Measurements from ENCODE around the gene EXTL2. TPM values are rescaled to one million over a fixed set of nuclear protein-coding genes. Genes with fewer than 3 reads are reported as not detected.

EXTL2 gene, protein sequence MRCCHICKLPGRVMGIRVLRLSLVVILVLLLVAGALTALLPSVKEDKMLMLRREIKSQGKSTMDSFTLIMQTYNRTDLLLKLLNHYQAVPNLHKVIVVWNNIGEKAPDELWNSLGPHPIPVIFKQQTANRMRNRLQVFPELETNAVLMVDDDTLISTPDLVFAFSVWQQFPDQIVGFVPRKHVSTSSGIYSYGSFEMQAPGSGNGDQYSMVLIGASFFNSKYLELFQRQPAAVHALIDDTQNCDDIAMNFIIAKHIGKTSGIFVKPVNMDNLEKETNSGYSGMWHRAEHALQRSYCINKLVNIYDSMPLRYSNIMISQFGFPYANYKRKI
- 22.5 and 64.7 TPM in 2 replicates for total RNA-seq (2011; cell fraction: chromatin; rRNA removed; ENCODE audit: low replicate concordance)
- 18.0 and 20.9 TPM in 2 replicates for total RNA-seq (2011; cell fraction: nucleolus; rRNA removed)
- total RNA-seq (2011; cell fraction: nucleoplasm; rRNA removed) = 37.9 and 70.1 TPM in 2 replicates
- total RNA-seq (2014; rRNA removed) (8.5 and 9.1 TPM in 2 replicates), total RNA-seq (2014; rRNA removed; fragmentation: Illumina TruSeq; extraction: Trizol) (27.7 and 29.4 TPM in 2 replicates), total RNA-seq (2015; rRNA removed; fragmentation: Illumina TruSeq; extraction: Trizol) (25.0 and 26.0 TPM in 2 replicates), total RNA-seq (2021) (16.8 and 17.0 TPM in 2 replicates), polyA plus RNA-seq (2011; rRNA removed) (29.7 and 40.7 TPM in 2 replicates), polyA plus RNA-seq (2014; fragmentation: Illumina TruSeq; extraction: Trizol) (20.4 and 21.2 TPM in 2 replicates), polyA plus RNA-seq (2014; fragmentation: Nextera tagmentation; extraction: Ambion mirVana) (10 to 100 TPM; 30.5 to 38.6 TPM), polyA plus RNA-seq (2014; rRNA removed) (14.1 and 17.9 TPM in 2 replicates), polyA minus RNA-seq (2011; rRNA and poly(A)+ RNA removed) (25.9 and 28.3 TPM in 2 replicates), Bru-seq, nascent RNA (percentile 81 among the genes with signal in this experiment), BruChase-seq, experiment 1, labeled RNA remaining after a 2-hour chase (percentile 83 among the genes with signal in this experiment), BruChase-seq, experiment 2, labeled RNA remaining after a 6-hour chase (percentile 81 among the genes with signal in this experiment)
- polyA plus RNA-seq (2011; cell fraction: cytosol; rRNA removed) = 7.8 and 12.4 TPM in 2 replicates
- polyA plus RNA-seq (2011; cell fraction: nucleus; rRNA removed) = 28.9 and 33.0 TPM in 2 replicates
- polyA plus RNA-seq (2012) = 15.7 and 21.4 TPM in 2 replicates
- 6.7 and 13.1 TPM in 2 replicates for polyA minus RNA-seq (2011; cell fraction: cytosol; rRNA and poly(A)+ RNA removed)
- 19.9 and 35.4 TPM in 2 replicates for polyA minus RNA-seq (2011; cell fraction: nucleus; rRNA and poly(A)+ RNA removed)
- long read RNA-seq, experiment 1, transcript EXTL2-202 (5 exons, 3,985 nt) = major isoform, 40 of 70 reads
- long read RNA-seq, experiment 1, transcript EXTL2-201 (5 exons, 2,835 nt) = minor isoform, 5 of 70 reads
- long read RNA-seq, experiment 1, partial matches to known transcripts = 1 of 70 reads
- long read RNA-seq, experiment 1, other reads (novel, unspliced or antisense) = 23 of 70 reads
- long read RNA-seq, experiment 2, partial matches to known transcripts = 3 of 13 reads
- long read RNA-seq, experiment 2, other reads (novel, unspliced or antisense) = 8 of 13 reads
- long read RNA-seq, experiment 3, transcript EXTL2-202 (5 exons, 3,985 nt) = major isoform, 18 of 24 reads
- long read RNA-seq, experiment 3, partial matches to known transcripts = 0 of 24 reads
- long read RNA-seq, experiment 3, other reads (novel, unspliced or antisense) = 5 of 24 reads

DNA sequence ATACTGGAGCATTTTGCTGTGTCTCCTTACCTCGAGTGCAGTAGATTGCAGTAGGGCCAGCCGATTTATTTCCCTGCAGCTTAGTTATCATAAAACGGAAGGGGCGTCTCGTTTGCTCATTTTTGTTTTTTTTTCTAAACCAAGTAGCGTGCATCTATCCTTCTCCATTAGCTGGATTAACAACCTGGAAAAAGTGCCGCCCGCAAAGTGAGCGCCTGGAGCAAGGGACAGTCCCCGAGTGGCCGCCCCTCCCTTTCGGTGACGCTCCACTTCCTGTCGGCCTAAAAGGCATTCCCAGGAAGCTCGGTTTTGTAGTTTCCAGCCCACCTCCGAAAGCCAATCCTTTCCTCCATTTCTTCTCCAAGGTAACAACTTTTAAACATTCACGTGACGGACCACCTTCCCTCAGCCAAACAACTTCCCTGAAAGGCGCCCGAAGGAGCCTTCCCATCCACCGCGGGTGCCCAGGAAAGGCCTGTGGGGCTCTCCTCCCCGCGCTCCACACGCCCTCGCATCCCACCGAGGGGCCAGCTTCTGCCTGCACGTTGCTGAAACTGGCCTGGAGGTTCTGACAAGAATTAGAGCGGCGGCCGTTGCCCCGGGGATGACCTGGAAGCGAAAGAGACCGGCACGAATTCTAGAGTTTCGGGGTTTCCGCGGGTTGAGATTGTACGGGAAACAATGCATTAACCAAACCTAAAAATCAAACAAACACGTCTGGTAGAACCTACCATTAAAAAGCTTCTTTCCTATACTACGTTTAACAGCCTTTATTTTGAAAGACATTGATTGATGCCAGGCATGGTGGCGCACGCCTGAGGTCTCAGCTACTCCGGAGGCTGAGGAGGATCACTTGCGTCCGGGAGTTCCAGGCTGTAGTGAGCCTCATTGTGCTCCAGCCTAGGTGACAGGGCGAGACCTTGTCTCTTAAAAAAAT is at the start of gene EXTL2:
Gene EXTL2 (minus strand): TSS at position 240 of the 937 bp plus-strand sequence. CDS start 6,085 bp downstream, outside the sequence.
- Histone ChIP-seq H3K9me1 (ENCODE audit: control insufficient read depth, insufficient read depth, low read length) (no peaks in the 10 kb centered on the region), H3K4me1 (replicated peaks in 1 of 2; ENCODE audit: control insufficient read depth in 2 of 2, insufficient read depth in 2 of 2, low read length in 2 of 2) (peaks cover 0 to 8% of the 10 kb centered on the region in 2 experiments; a peak in 3 of 5 replicates), H3K4me3 (peak within 1 kb of the TSS; percentile 90), H3K36me3 (ENCODE audit: control insufficient read depth, insufficient read depth, low read length) (peaks cover 43% of the 10 kb centered on the region; the same call in 2 of the 3 replicates), H3K4me2 (ENCODE audit: insufficient read depth, low read length) (peak within 1 kb of the TSS; percentile 86), H2AFZ (ENCODE audit: low read depth, low read length) (peak within 1 kb of the TSS; percentile 96), H3K27ac (ENCODE audit: extremely low read depth, low read depth, low read length) (peak within 1 kb of the TSS; percentile 92), H3K9ac (ENCODE audit: insufficient read depth in 1 of 2, low read depth in 2 of 2, low read length in 2 of 2) (peak within 1 kb of the TSS; percentile 93 to 95), H3K79me2 (ENCODE audit: control insufficient read depth, insufficient read depth, low read length) (peaks cover 66% of the 10 kb centered on the region), H3K27me3 (ENCODE audit: control insufficient read depth in 2 of 2, insufficient read depth in 2 of 2, low read length in 2 of 2) (no peaks in the 10 kb centered on the region), H4K20me1 (replicated peaks; ENCODE audit: control insufficient read depth, insufficient read depth, low read length) (no peaks in the 10 kb centered on the region), H3K9me3 (replicated peaks; ENCODE audit: control insufficient read depth, insufficient read depth, low read depth, low read length) (peaks cover 4% of the 10 kb centered on the region)
- ChIA-PET CTCF (ENCODE audit: low intra/inter-chr PET ratio) (no interaction called here), POLR2A (interaction anchor here (0.7 to 1.5 kb wide), 6 partner anchors 13 to 141 kb away, joined by 3 to 4 read pairs (median 4); no protein-coding TSS in a partner anchor)
- FAIRE-seq (peak; percentile 85), ATAC-seq (peak; percentile 73), DNase-seq (ENCODE audit: extremely low read depth in 1 of 4, low spot score in 3 of 4) (peak; percentile 63 to 88 (median 70))
- intact Hi-C loops (cut with micrococcal nuclease) (loop anchor here (10.0 kb wide), 1 partner anchor 760 kb away; the partner anchor contains the start of genes SASS6 and TRMT13), in situ Hi-C loops (cut with MboI) (no loop called here)
- WGBS (ENCODE audit: insufficient coverage, low coverage, missing lambda C conversion rate) = 1% methylated on average over 39 of the region's 47 CpGs
- BruUV-seq (replicated peaks) = no TSS peak
- TF ChIP-seq SIN3A (IDR thresholded peaks at IDR 0.05; ENCODE audit: borderline replicate concordance in 2 of 2, control insufficient read depth in 1 of 2, low read depth in 2 of 2, low read length in 2 of 2) (peak; percentile 79 to 80; a peak in 2 of 4 replicates), TCF7 (IDR thresholded peaks at IDR 0.05; ENCODE audit: borderline replicate concordance) (no peak), TOE1 (IDR thresholded peaks at IDR 0.05; ENCODE audit: borderline replicate concordance) (0 out of 2 replicates have a peak, but pooled peaks have one; percentile 22), TOE1 (CRISPR knock-in tag; IDR thresholded peaks at IDR 0.05; ENCODE audit: borderline replicate concordance, low read depth) (no peak), HDAC8 (tag; IDR thresholded peaks at IDR 0.05) (no peak), RAD51 (IDR thresholded peaks at IDR 0.05; ENCODE audit: borderline replicate concordance, low read depth) (no peak), POLR3A (IDR thresholded peaks at IDR 0.05; ENCODE audit: borderline replicate concordance, extremely low read depth, insufficient read depth, insufficient read length) (no peak), FOXJ3 (CRISPR knock-in tag; IDR thresholded peaks at IDR 0.05) (no peak), XRCC5 (IDR thresholded peaks at IDR 0.05; ENCODE audit: low read depth, low read length) (no peak), PHTF2 (CRISPR knock-in tag; IDR thresholded peaks at IDR 0.05) (no peak)
- TF ChIP-seq, protein P1, sequence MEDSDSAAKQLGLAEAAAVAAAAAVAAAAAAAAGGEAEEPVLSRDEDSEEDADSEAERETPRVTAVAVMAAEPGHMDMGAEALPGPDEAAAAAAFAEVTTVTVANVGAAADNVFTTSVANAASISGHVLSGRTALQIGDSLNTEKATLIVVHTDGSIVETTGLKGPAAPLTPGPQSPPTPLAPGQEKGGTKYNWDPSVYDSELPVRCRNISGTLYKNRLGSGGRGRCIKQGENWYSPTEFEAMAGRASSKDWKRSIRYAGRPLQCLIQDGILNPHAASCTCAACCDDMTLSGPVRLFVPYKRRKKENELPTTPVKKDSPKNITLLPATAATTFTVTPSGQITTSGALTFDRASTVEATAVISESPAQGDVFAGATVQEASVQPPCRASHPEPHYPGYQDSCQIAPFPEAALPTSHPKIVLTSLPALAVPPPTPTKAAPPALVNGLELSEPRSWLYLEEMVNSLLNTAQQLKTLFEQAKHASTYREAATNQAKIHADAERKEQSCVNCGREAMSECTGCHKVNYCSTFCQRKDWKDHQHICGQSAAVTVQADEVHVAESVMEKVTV (CRISPR knock-in tag; IDR thresholded peaks at IDR 0.05) = no peak
